Panc1 (cell line): Measurements from ENCODE around the gene MGAT5. TPM values are rescaled to one million over a fixed set of nuclear protein-coding genes. Genes with fewer than 3 reads are reported as not detected.

ENCODE experiments used
- ATAC-seq: fragments of 200-7000 bp; cut with Tn5 transposase; 2 replicates; pipeline ENCODE4 v1.9.1; 2020; ENCODE audit warnings: mild to moderate bottlenecking, moderate library complexity
- Bru-seq: library from RNA; stranded (reverse); fragments of 400-500 nt; gene quantifications from one replicate; lab custom pipeline; 2021; lab: Mats Ljungman, UMichigan
- BruChase-seq, 2 experiments: library from RNA; stranded (reverse); fragments of 400-500 nt; gene quantifications; one replicate each; lab custom pipeline; 2021; lab: Mats Ljungman, UMichigan
- BruUV-seq: library from RNA; stranded (reverse); fragments of 400-500 nt; replicated peaks from 2 replicates; lab custom pipeline; 2021; lab: Mats Ljungman, UMichigan
- CTCF ChIA-PET: fragments of 300-600 bp; sonication (Branson Sonifier 250); formaldehyde crosslinking; loops from one replicate; lab custom pipeline; 2022; ENCODE audit warnings: antibody characterized with exemption; lab: Charles Lee
- POLR2A ChIA-PET: fragments of 300-600 bp; sonication (Branson Sonifier 250); formaldehyde crosslinking; loops from one replicate; lab custom pipeline; 2022; ENCODE audit warnings: antibody characterized with exemption; lab: Charles Lee
- DNase-seq: peaks from one replicate; pipeline ENCODE4 v3.0.0-alpha.2; 2010; ENCODE audit warnings: low read depth, low spot score
- H3K27ac ChIP-seq: 2 replicates; pipeline ENCODE4 v1.5.1; 2011; ENCODE audit warnings: mild to moderate bottlenecking, low read length, inconsistent platforms
- H3K27me3 ChIP-seq: fragments of 200-500 bp; sonication (Bioruptor generic); 2 replicates; pipeline ENCODE4 v1.6.0; 2014; ENCODE audit warnings: low read length, inconsistent platforms; ENCODE audit not compliant: control insufficient read depth, insufficient read depth
- H3K36me3 ChIP-seq: fragments of 200-500 bp; sonication (Bioruptor generic); 2 replicates; pipeline ENCODE4 v1.5.1; 2014; ENCODE audit warnings: inconsistent platforms, mild to moderate bottlenecking, low read length, moderate library complexity; ENCODE audit not compliant: control insufficient read depth, insufficient read depth
- H3K4me1 ChIP-seq: 2 replicates; pipeline ENCODE4 v1.5.1; 2011; ENCODE audit warnings: inconsistent platforms, mild to moderate bottlenecking, low read length, moderate library complexity; ENCODE audit not compliant: control insufficient read depth, insufficient read depth
- H3K4me3 ChIP-seq, 2 experiments: 2 replicates each; pipeline ENCODE4 v1.5.1; 2011 to 2012; ENCODE audit warnings: low read depth in 2 of 2, low read length in 2 of 2, mild to moderate bottlenecking in 2 of 2, inconsistent platforms in 1 of 2, moderate library complexity in 1 of 2
- H3K9me3 ChIP-seq: fragments of 200-500 bp; sonication (Bioruptor generic); 2 replicates; pipeline ENCODE4 v1.5.1; 2014; ENCODE audit warnings: low read depth, mild to moderate bottlenecking, inconsistent platforms, low read length, moderate library complexity; ENCODE audit not compliant: control insufficient read depth, insufficient read depth
- CTCF ChIP-seq: fragments of 450-650 bp; IDR thresholded peaks from 2 replicates; pipeline ENCODE4 v1.5.1; 2017; ENCODE audit warnings: mild to moderate bottlenecking
- POLR2AphosphoS5 ChIP-seq: IDR thresholded peaks from 2 replicates; pipeline ENCODE4 v1.6.1; 2012; ENCODE audit warnings: mild to moderate bottlenecking, low read depth, low read length, moderate library complexity
- REST ChIP-seq, 2 experiments: IDR thresholded peaks; 2 replicates each; pipeline ENCODE4 v1.6.1; 2011 to 2012; ENCODE audit warnings: low read depth in 2 of 2, control low read depth in 1 of 2, low read length in 1 of 2, mild to moderate bottlenecking in 1 of 2, moderate library complexity in 1 of 2; ENCODE audit not compliant: insufficient read depth in 1 of 2
- SIN3A ChIP-seq: IDR thresholded peaks from 2 replicates; pipeline ENCODE4 v1.6.1; 2012; ENCODE audit warnings: low read depth, mild to moderate bottlenecking, low read length, moderate library complexity, borderline replicate concordance; ENCODE audit not compliant: insufficient read depth
- TCF7L2 ChIP-seq: IDR thresholded peaks from 2 replicates; pipeline ENCODE4 v1.6.1; 2011; ENCODE audit warnings: mild to moderate bottlenecking, low read depth, low read length, inconsistent platforms
- in situ Hi-C: cut with HindIII; loops from 2 replicates; pipeline ENCODE4 v1.10.0; 2016; ENCODE audit warnings: low sequenced_read_pairs, low pct_unique_long_range_greater_than_20kb
- intact Hi-C: fragments of 100-400 bp; cut with micrococcal nuclease; formaldehyde crosslinking; loops from one replicate; pipeline ENCODE4 v1.10.0; 2022; ENCODE audit not compliant: unreplicated experiment
- long read RNA-seq: library from polyadenylated mRNA; unstranded; transcript quantifications from one replicate; pipeline ENCODE4 v2.0.0, GENCODE V29; 2021; ENCODE audit not compliant: unreplicated experiment
- polyA plus RNA-seq: library from polyadenylated mRNA; unstranded; fragments of >200 nt; gene quantifications from one replicate; pipeline ENCODE4 v1.2.1, GENCODE V29; 2012; ENCODE audit warnings: missing spikeins; ENCODE audit not compliant: insufficient read length
- total RNA-seq: library from RNA; stranded (reverse); gene quantifications from one replicate; pipeline ENCODE4 v1.2.1, GENCODE V29; 2021; ENCODE audit not compliant: unreplicated experiment

The MGAT5 gene
- 22.1 TPM for total RNA-seq
- 11.3 TPM for polyA plus RNA-seq
- Bru-seq, nascent RNA, result percentile 59 among the genes with signal in this experiment
- percentile 53 among the genes with signal in this experiment for BruChase-seq, experiment 1, labeled RNA remaining after a 2-hour chase
- BruChase-seq, experiment 2, labeled RNA remaining after a 6-hour chase, result percentile 58 among the genes with signal in this experiment
- long read RNA-seq, partial matches to known transcripts, result 2 of 32 reads
- long read RNA-seq, other reads (novel, unspliced or antisense), result 30 of 32 reads

GRCh38 chr2:134253804-134254203 lies at the start of gene MGAT5:
TSS of gene MGAT5 (plus strand) at chr2:134254072. CDS start at chr2:134254404, 332 bp downstream.
- Histone ChIP-seq H3K4me3 (no peak within 1 kb of the TSS), H3K36me3 (no peaks in the 10 kb centered on the region), H3K27ac (no peak within 1 kb of the TSS), H3K4me1 (no peaks in the 10 kb centered on the region), H3K9me3 (no peaks in the 10 kb centered on the region), H3K27me3 (no peaks in the 10 kb centered on the region)
- DNase-seq (no peak), ATAC-seq (no peak)
- TF ChIP-seq POLR2AphosphoS5 (no peak), CTCF (no peak), TCF7L2 (no peak), REST (IDR thresholded peaks at IDR 0.05; ENCODE audit: insufficient read depth in 1 of 2, low read depth in 2 of 2, low read length in 1 of 2) (no peak), SIN3A (no peak)
- ChIA-PET CTCF (interaction anchor here (1.2 kb wide), 1 partner anchor 8 kb away, joined by 3 read pairs; no protein-coding TSS in a partner anchor), POLR2A (no interaction called here)
- in situ Hi-C loops (no loop called here), intact Hi-C loops (no loop called here)
- no TSS peak for BruUV-seq

- Histone ChIP-seq H3K4me3 (no peak overlapping the region), H3K4me1 (no peaks in the 10 kb centered on the region), H3K36me3 (no peaks in the 10 kb centered on the region), H3K27me3 (no peaks in the 10 kb centered on the region), H3K9me3 (no peaks in the 10 kb centered on the region), H3K27ac (no peak overlapping the region)
- no peak for DNase-seq
- in situ Hi-C loops (no loop called here), intact Hi-C loops (loop anchor here (5.0 kb wide), 2 partner anchors 88 to 318 kb away; no protein-coding TSS in a partner anchor)
- no peak for ATAC-seq
- ChIA-PET CTCF (interaction anchor here (0.7 to 1.0 kb wide), 2 partner anchors 87 to 1256 kb away, joined by 3 read pairs; no protein-coding TSS in a partner anchor), POLR2A (no interaction called here)
- TF ChIP-seq CTCF (no peak), TCF7L2 (no peak), POLR2AphosphoS5 (no peak), SIN3A (no peak), REST (IDR thresholded peaks at IDR 0.05; ENCODE audit: insufficient read depth in 1 of 2, low read depth in 2 of 2, low read length in 1 of 2) (no peak)
- no TSS peak for BruUV-seq
Measured at GRCh38 chr2:134205087-134205486, 48.8 kb upstream of the MGAT5 start.
